HG03196 (cell line): ENCODE data around the gene DENR.
"Not testable (repeated sequence)": the region's sequence is repeated elsewhere in the genome, so short reads cannot be mapped to it uniquely, and the experiment has no call there.

Source experiments
- ATAC-seq: cut with Tn5 transposase; IDR thresholded peaks from one replicate; pipeline ENCODE4 v1.9.1; 2021; ENCODE audit not compliant: unreplicated experiment

The DENR gene

GRCh38 chr12:122738571-122738970 lies 14.1 kb upstream of the DENR start:
- no peak for ATAC-seq

GRCh38 chr12:122740351-122740750 lies 12.3 kb upstream of the DENR start:
- ATAC-seq, result no peak

- no peak for ATAC-seq
Measured at GRCh38 chr12:122743895-122744525, 8.6 kb upstream of the DENR start.

GRCh38 chr12:122747224-122748135 lies 5.1 kb upstream of the DENR start:
- no peak for ATAC-seq

GRCh38 chr12:122749569-122750332 lies 2.9 kb upstream of the DENR start:
- ATAC-seq, result no peak

- not testable (repeated sequence) for ATAC-seq
Measured at GRCh38 chr12:122750781-122751515, 1.7 kb upstream of the DENR start.

GRCh38 chr12:122753319-122753650 lies 661 bp downstream of the DENR start:
- ATAC-seq, result no peak

GRCh38 chr12:122754790-122755189 lies 2.2 kb downstream of the DENR start:
- ATAC-seq, result no peak

GRCh38 chr12:122757568-122757967 lies 4.9 kb downstream of the DENR start:
- ATAC-seq, result no peak

- ATAC-seq, result no peak
Measured at GRCh38 chr12:122785503-122785902, 32.9 kb downstream of the DENR start.

- ATAC-seq, result no peak
Measured at GRCh38 chr12:122788387-122788786, 35.8 kb downstream of the DENR start.

GRCh38 chr12:122789637-122790036 lies 37.0 kb downstream of the DENR start:
- ATAC-seq, result no peak

- ATAC-seq, result no peak
Measured at GRCh38 chr12:122790393-122791075, 37.9 kb downstream of the DENR start.

GRCh38 chr12:122793685-122794106 lies 41.1 kb downstream of the DENR start:
- ATAC-seq, result no peak

GRCh38 chr12:122795807-122796206 lies 43.2 kb downstream of the DENR start:
- no peak for ATAC-seq

GRCh38 chr12:122799641-122800243 lies 47.1 kb downstream of the DENR start:
- no peak for ATAC-seq

GRCh38 chr12:122803937-122804336 lies 51.3 kb downstream of the DENR start:
- ATAC-seq, result no peak

- not testable (repeated sequence) for ATAC-seq
Measured at GRCh38 chr12:122804957-122805356, 52.3 kb downstream of the DENR start.

GRCh38 chr12:122807651-122808050 lies 55.0 kb downstream of the DENR start:
- no peak for ATAC-seq

- ATAC-seq, result no peak
Measured at GRCh38 chr12:122811777-122812176, 59.2 kb downstream of the DENR start.
